Measurements from ENCODE around the gene SLC4A2.

- TF ChIP-seq GRHL2 (CRISPR knock-in tag; IDR thresholded peaks at IDR 0.05; ENCODE audit: insufficient replicate concordance, severe bottlenecking), result no peak
- TF ChIP-seq, protein P1, sequence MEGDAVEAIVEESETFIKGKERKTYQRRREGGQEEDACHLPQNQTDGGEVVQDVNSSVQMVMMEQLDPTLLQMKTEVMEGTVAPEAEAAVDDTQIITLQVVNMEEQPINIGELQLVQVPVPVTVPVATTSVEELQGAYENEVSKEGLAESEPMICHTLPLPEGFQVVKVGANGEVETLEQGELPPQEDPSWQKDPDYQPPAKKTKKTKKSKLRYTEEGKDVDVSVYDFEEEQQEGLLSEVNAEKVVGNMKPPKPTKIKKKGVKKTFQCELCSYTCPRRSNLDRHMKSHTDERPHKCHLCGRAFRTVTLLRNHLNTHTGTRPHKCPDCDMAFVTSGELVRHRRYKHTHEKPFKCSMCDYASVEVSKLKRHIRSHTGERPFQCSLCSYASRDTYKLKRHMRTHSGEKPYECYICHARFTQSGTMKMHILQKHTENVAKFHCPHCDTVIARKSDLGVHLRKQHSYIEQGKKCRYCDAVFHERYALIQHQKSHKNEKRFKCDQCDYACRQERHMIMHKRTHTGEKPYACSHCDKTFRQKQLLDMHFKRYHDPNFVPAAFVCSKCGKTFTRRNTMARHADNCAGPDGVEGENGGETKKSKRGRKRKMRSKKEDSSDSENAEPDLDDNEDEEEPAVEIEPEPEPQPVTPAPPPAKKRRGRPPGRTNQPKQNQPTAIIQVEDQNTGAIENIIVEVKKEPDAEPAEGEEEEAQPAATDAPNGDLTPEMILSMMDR (IDR thresholded peaks at IDR 0.05), result no peak
- no peak for TF ChIP-seq ZNF423 (CRISPR knock-in tag; IDR thresholded peaks at IDR 0.05)
These were observed 36.6 kb downstream of the SLC4A2 start for GRCh38 chr7:151095828-151096475.
